ENCODE data around the gene EPG5.

EPG5 gene

GRCh38 chr18:45967007-45967706 is at the start of gene EPG5:
EPG5 (minus strand) TSS chr18:45967329; CDS start chr18:45967239, 90 bp downstream.
- peaks cover 2% of the 10 kb centered on the region; the same call in 1 of the 2 replicates for H3K4me1 ChIP-seq
- H3K4me3 ChIP-seq = peak within 1 kb of the TSS; percentile 81
- no peaks in the 10 kb centered on the region for H3K9me3 ChIP-seq
- H3K27me3 ChIP-seq (ENCODE audit: low read depth) = peaks cover 3% of the 10 kb centered on the region; the same call in 1 of the 2 replicates
- DNase-seq (ENCODE audit: low spot score in 2 of 2) = peak; percentile 95 to 96
- no peaks in the 10 kb centered on the region for H3K36me3 ChIP-seq (replicated peaks)
- in situ Hi-C loops (cut with MboI; ENCODE audit: low sequenced_read_pairs) = no loop called here

GRCh38 chr18:46013484-46014189 is 46.5 kb upstream of the EPG5 start:
- Histone ChIP-seq H3K4me1 (no peaks in the 10 kb centered on the region), H3K9me3 (no peaks in the 10 kb centered on the region), H3K4me3 (no peak overlapping the region), H3K27me3 (ENCODE audit: low read depth) (no peaks in the 10 kb centered on the region), H3K36me3 (replicated peaks) (no peaks in the 10 kb centered on the region; the same call in 1 of the 2 replicates)
- in situ Hi-C loops (cut with MboI; ENCODE audit: low sequenced_read_pairs) = no loop called here
- DNase-seq (ENCODE audit: low spot score in 2 of 2) = no peak

- Histone ChIP-seq H3K27me3 (ENCODE audit: low read depth) (no peaks in the 10 kb centered on the region), H3K4me3 (no peak overlapping the region), H3K4me1 (peaks cover 3% of the 10 kb centered on the region; the same call in 1 of the 2 replicates), H3K36me3 (replicated peaks) (no peaks in the 10 kb centered on the region; the same call in 1 of the 2 replicates), H3K9me3 (no peaks in the 10 kb centered on the region)
- DNase-seq (ENCODE audit: low spot score in 2 of 2) = no peak
- in situ Hi-C loops (cut with MboI; ENCODE audit: low sequenced_read_pairs) = no loop called here
Observed at GRCh38 chr18:46010676-46011075, 43.5 kb upstream of the EPG5 start.

- Histone ChIP-seq H3K27me3 (ENCODE audit: low read depth) (no peaks in the 10 kb centered on the region), H3K4me1 (peaks cover 3% of the 10 kb centered on the region; the same call in 1 of the 2 replicates), H3K4me3 (no peak overlapping the region), H3K9me3 (no peaks in the 10 kb centered on the region), H3K36me3 (replicated peaks) (no peaks in the 10 kb centered on the region; the same call in 1 of the 2 replicates)
- in situ Hi-C loops (cut with MboI; ENCODE audit: low sequenced_read_pairs) = no loop called here
- DNase-seq (ENCODE audit: low spot score in 2 of 2) = no peak
Observed at GRCh38 chr18:46010050-46010449, 42.9 kb upstream of the EPG5 start.

- no peaks in the 10 kb centered on the region for H3K27me3 ChIP-seq (ENCODE audit: low read depth)
- in situ Hi-C loops (cut with MboI; ENCODE audit: low sequenced_read_pairs) = no loop called here
- no peak for DNase-seq (ENCODE audit: low spot score in 2 of 2)
- no peak overlapping the region for H3K4me3 ChIP-seq
- H3K4me1 ChIP-seq = peaks cover 3% of the 10 kb centered on the region; the same call in 1 of the 2 replicates
- peaks cover 3% of the 10 kb centered on the region; the same call in 1 of the 2 replicates for H3K36me3 ChIP-seq (replicated peaks)
- H3K9me3 ChIP-seq = no peaks in the 10 kb centered on the region
Observed at GRCh38 chr18:46009125-46009840, 42.2 kb upstream of the EPG5 start.

GRCh38 chr18:46008531-46008930 is 41.4 kb upstream of the EPG5 start:
- no peaks in the 10 kb centered on the region for H3K9me3 ChIP-seq

GRCh38 chr18:46007165-46007564 is 40.0 kb upstream of the EPG5 start:
- peaks cover 3% of the 10 kb centered on the region; the same call in 1 of the 2 replicates for H3K4me1 ChIP-seq
- peaks cover 3% of the 10 kb centered on the region; the same call in 1 of the 2 replicates for H3K36me3 ChIP-seq (replicated peaks)
- no peaks in the 10 kb centered on the region for H3K9me3 ChIP-seq
- in situ Hi-C loops (cut with MboI; ENCODE audit: low sequenced_read_pairs) = no loop called here
- H3K4me3 ChIP-seq = no peak overlapping the region
- DNase-seq (ENCODE audit: low spot score in 2 of 2) = no peak
- no peaks in the 10 kb centered on the region for H3K27me3 ChIP-seq (ENCODE audit: low read depth)

More at GRCh38 chr18:46008531-46008930, 41.4 kb upstream of the EPG5 start:
- no peaks in the 10 kb centered on the region for H3K27me3 ChIP-seq (ENCODE audit: low read depth)
- no peak overlapping the region for H3K4me3 ChIP-seq
- peaks cover 3% of the 10 kb centered on the region; the same call in 1 of the 2 replicates for H3K4me1 ChIP-seq
- peaks cover 3% of the 10 kb centered on the region; the same call in 1 of the 2 replicates for H3K36me3 ChIP-seq (replicated peaks)
- in situ Hi-C loops (cut with MboI; ENCODE audit: low sequenced_read_pairs) = no loop called here
- DNase-seq (ENCODE audit: low spot score in 2 of 2) = no peak

GRCh38 chr18:46002934-46003333 is 35.8 kb upstream of the EPG5 start:
- no peak for DNase-seq (ENCODE audit: low spot score in 2 of 2)
- H3K4me1 ChIP-seq = peaks cover 3% of the 10 kb centered on the region; the same call in 1 of the 2 replicates
- H3K9me3 ChIP-seq = no peaks in the 10 kb centered on the region
- H3K4me3 ChIP-seq = no peak overlapping the region
- H3K27me3 ChIP-seq (ENCODE audit: low read depth) = no peaks in the 10 kb centered on the region
- in situ Hi-C loops (cut with MboI; ENCODE audit: low sequenced_read_pairs) = no loop called here
- H3K36me3 ChIP-seq (replicated peaks) = 0 out of 2 replicates have a peak, but pooled peaks cover 3% of the 10 kb centered on the region

GRCh38 chr18:46001892-46002291 is 34.8 kb upstream of the EPG5 start:
- Histone ChIP-seq H3K4me3 (no peak overlapping the region), H3K9me3 (no peaks in the 10 kb centered on the region), H3K36me3 (replicated peaks) (0 out of 2 replicates have a peak, but pooled peaks cover 3% of the 10 kb centered on the region), H3K27me3 (ENCODE audit: low read depth) (no peaks in the 10 kb centered on the region), H3K4me1 (peaks cover 2% of the 10 kb centered on the region; the same call in 1 of the 2 replicates)
- no peak for DNase-seq (ENCODE audit: low spot score in 2 of 2)
- in situ Hi-C loops (cut with MboI; ENCODE audit: low sequenced_read_pairs) = no loop called here

GRCh38 chr18:46001074-46001473 is 33.9 kb upstream of the EPG5 start:
- in situ Hi-C loops (cut with MboI; ENCODE audit: low sequenced_read_pairs) = no loop called here
- Histone ChIP-seq H3K27me3 (ENCODE audit: low read depth) (no peaks in the 10 kb centered on the region), H3K4me3 (no peak overlapping the region), H3K9me3 (no peaks in the 10 kb centered on the region), H3K4me1 (no peaks in the 10 kb centered on the region), H3K36me3 (replicated peaks) (0 out of 2 replicates have a peak, but pooled peaks cover 3% of the 10 kb centered on the region)
- no peak for DNase-seq (ENCODE audit: low spot score in 2 of 2)

- H3K9me3 ChIP-seq = no peaks in the 10 kb centered on the region
- no peaks in the 10 kb centered on the region for H3K4me1 ChIP-seq
- no peak overlapping the region for H3K4me3 ChIP-seq
- no peak for DNase-seq (ENCODE audit: low spot score in 2 of 2)
- no peaks in the 10 kb centered on the region for H3K36me3 ChIP-seq (replicated peaks)
- H3K27me3 ChIP-seq (ENCODE audit: low read depth) = no peaks in the 10 kb centered on the region
- in situ Hi-C loops (cut with MboI; ENCODE audit: low sequenced_read_pairs) = no loop called here
Observed at GRCh38 chr18:45999536-45999935, 32.4 kb upstream of the EPG5 start.

- DNase-seq (ENCODE audit: low spot score in 2 of 2) = no peak
- H3K9me3 ChIP-seq = no peaks in the 10 kb centered on the region
- no peaks in the 10 kb centered on the region for H3K4me1 ChIP-seq
- no peaks in the 10 kb centered on the region for H3K36me3 ChIP-seq (replicated peaks)
- in situ Hi-C loops (cut with MboI; ENCODE audit: low sequenced_read_pairs) = no loop called here
- no peaks in the 10 kb centered on the region for H3K27me3 ChIP-seq (ENCODE audit: low read depth)
- H3K4me3 ChIP-seq = no peak overlapping the region
Observed at GRCh38 chr18:45998244-45998643, 31.1 kb upstream of the EPG5 start.

- H3K4me1 ChIP-seq = no peaks in the 10 kb centered on the region
- no peaks in the 10 kb centered on the region for H3K27me3 ChIP-seq (ENCODE audit: low read depth)
- no peak overlapping the region for H3K4me3 ChIP-seq
- no peaks in the 10 kb centered on the region for H3K36me3 ChIP-seq (replicated peaks)
- in situ Hi-C loops (cut with MboI; ENCODE audit: low sequenced_read_pairs) = no loop called here
- H3K9me3 ChIP-seq = no peaks in the 10 kb centered on the region
- DNase-seq (ENCODE audit: low spot score in 2 of 2) = no peak
Observed at GRCh38 chr18:45997700-45998151, 30.6 kb upstream of the EPG5 start.

Measured in HAP-1 (cell line).